ENCODE results near the gene PGP. TPM values are rescaled to one million over a fixed set of nuclear protein-coding genes. Genes with fewer than 3 reads are reported as not detected.

Gene PGP
- total RNA-seq, 2 donors from 2014 or later, result 31.0 to 32.0 TPM

- no peaks in the 10 kb centered on the region for H3K4me1 Mint-ChIP-seq
These were observed 16.4 kb downstream of the PGP start for GRCh38 chr16:2198283-2198682.

GRCh38 chr16:2197765-2198164, 16.9 kb downstream of the PGP start:
- H3K4me1 Mint-ChIP-seq, result no peaks in the 10 kb centered on the region
- H3K4me3 ChIP-seq (ENCODE audit: low read length), result no peak overlapping the region
- no peak overlapping the region for H3K9ac ChIP-seq (ENCODE audit: extremely low read depth, low read length, poor library complexity, severe bottlenecking)
- 78 to 85% methylated on average over 6 of the region's 6 CpGs for WGBS, 2 experiments (ENCODE audit: insufficient coverage in 1 of 2, insufficient read length in 1 of 2)
- no peak overlapping the region for H3K27ac Mint-ChIP-seq
- H3K27ac ChIP-seq (ENCODE audit: low read depth, low read length), result no peak overlapping the region
- peaks cover 7% of the 10 kb centered on the region for H3K4me1 ChIP-seq (ENCODE audit: control insufficient read depth, insufficient read depth, low read length)
- no peaks in the 10 kb centered on the region for H3K9me3 ChIP-seq (ENCODE audit: control insufficient read depth, low read length)
- H3K27me3 Mint-ChIP-seq (ENCODE audit: insufficient read depth), result peaks cover 63% of the 10 kb centered on the region
- TF ChIP-seq CTCF (conservative IDR thresholded peaks at IDR 0.05), result no peak
- DNase-seq, result no peak
- no peaks in the 10 kb centered on the region for H3K9me3 Mint-ChIP-seq
- peaks cover 48% of the 10 kb centered on the region for H3K27me3 ChIP-seq (ENCODE audit: control insufficient read depth, insufficient read depth, low read length, poor library complexity, severe bottlenecking)
- H3K36me3 ChIP-seq (ENCODE audit: control insufficient read depth, insufficient read depth, low read length), result no peaks in the 10 kb centered on the region
- peak overlapping the region; percentile 52 for H3K4me3 Mint-ChIP-seq
- no peaks in the 10 kb centered on the region for H3K36me3 Mint-ChIP-seq (ENCODE audit: low read depth)

More at GRCh38 chr16:2198283-2198682, 16.4 kb downstream of the PGP start:
- Mint-ChIP-seq H3K36me3 (ENCODE audit: low read depth) (no peaks in the 10 kb centered on the region), H3K4me3 (peak overlapping the region; percentile 52), H3K27me3 (ENCODE audit: insufficient read depth) (peaks cover 64% of the 10 kb centered on the region), H3K27ac (no peak overlapping the region), H3K9me3 (peaks cover under 1% of the 10 kb centered on the region)
- Histone ChIP-seq H3K9me3 (ENCODE audit: control insufficient read depth, low read length) (no peaks in the 10 kb centered on the region), H3K4me3 (ENCODE audit: low read length) (no peak overlapping the region), H3K9ac (ENCODE audit: extremely low read depth, low read length, poor library complexity, severe bottlenecking) (no peak overlapping the region), H3K4me1 (ENCODE audit: control insufficient read depth, insufficient read depth, low read length) (peaks cover 7% of the 10 kb centered on the region), H3K36me3 (ENCODE audit: control insufficient read depth, insufficient read depth, low read length) (no peaks in the 10 kb centered on the region), H3K27ac (ENCODE audit: low read depth, low read length) (no peak overlapping the region), H3K27me3 (ENCODE audit: control insufficient read depth, insufficient read depth, low read length, poor library complexity, severe bottlenecking) (peaks cover 48% of the 10 kb centered on the region)
- no peak for DNase-seq
- 79% methylated on average over 4 of the region's 4 CpGs; no CpG with 5 or more reads in 1 of the 2 experiments for WGBS, 2 experiments (ENCODE audit: insufficient coverage in 1 of 2, insufficient read length in 1 of 2)
- TF ChIP-seq CTCF (conservative IDR thresholded peaks at IDR 0.05), result no peak

GRCh38 chr16:2196981-2197511, 17.6 kb downstream of the PGP start:
- Mint-ChIP-seq H3K27me3 (ENCODE audit: insufficient read depth) (peaks cover 57% of the 10 kb centered on the region), H3K27ac (no peak overlapping the region), H3K4me3 (peak overlapping the region; percentile 52), H3K9me3 (no peaks in the 10 kb centered on the region), H3K36me3 (ENCODE audit: low read depth) (no peaks in the 10 kb centered on the region), H3K4me1 (no peaks in the 10 kb centered on the region)
- Histone ChIP-seq H3K4me1 (ENCODE audit: control insufficient read depth, insufficient read depth, low read length) (peaks cover 7% of the 10 kb centered on the region), H3K4me3 (ENCODE audit: low read length) (no peak overlapping the region), H3K9ac (ENCODE audit: extremely low read depth, low read length, poor library complexity, severe bottlenecking) (no peak overlapping the region), H3K36me3 (ENCODE audit: control insufficient read depth, insufficient read depth, low read length) (no peaks in the 10 kb centered on the region), H3K27me3 (ENCODE audit: control insufficient read depth, insufficient read depth, low read length, poor library complexity, severe bottlenecking) (peaks cover 48% of the 10 kb centered on the region), H3K27ac (ENCODE audit: low read depth, low read length) (no peak overlapping the region), H3K9me3 (ENCODE audit: control insufficient read depth, low read length) (no peaks in the 10 kb centered on the region)
- TF ChIP-seq CTCF (conservative IDR thresholded peaks at IDR 0.05), result no peak
- 40 to 47% methylated on average over 16 to 32 of the region's 32 CpGs for WGBS, 2 experiments (ENCODE audit: insufficient coverage in 1 of 2, insufficient read length in 1 of 2)
- DNase-seq, result no peak
